OCI-LY7 (cell line): ENCODE results near the gene DNAH9. TPM values are rescaled to one million over a fixed set of nuclear protein-coding genes. Genes with fewer than 3 reads are reported as not detected.

Experiments used
- BruUV-seq: library from RNA; stranded (reverse); fragments of 400-500 nt; replicated peaks from 2 replicates; lab custom pipeline; 2021; lab: Mats Ljungman, UMichigan
- CTCF ChIA-PET: fragments of 300-600 bp; sonication (Branson Sonifier 250); formaldehyde crosslinking; loops from one replicate; lab custom pipeline; 2022; ENCODE audit warnings: antibody characterized with exemption; ENCODE audit not compliant: unreplicated experiment; lab: Charles Lee
- POLR2A ChIA-PET: fragments of 300-600 bp; sonication (Branson Sonifier 250); formaldehyde crosslinking; loops from one replicate; lab custom pipeline; 2022; ENCODE audit warnings: antibody characterized with exemption; lab: Charles Lee
- DNase-seq: peaks from one replicate; pipeline ENCODE4 v3.0.0-alpha.2; 2015; ENCODE audit warnings: low spot score
- H2AFZ ChIP-seq: fragments of 200-600 bp; sonication (generic), shearing (Covaris generic); 2 replicates; pipeline ENCODE4 v1.6.1; 2014; ENCODE audit warnings: mild to moderate bottlenecking, antibody characterized with exemption, low read length, moderate library complexity
- H3K27ac ChIP-seq: fragments of 200-600 bp; sonication (generic); 2 replicates; pipeline ENCODE4 v1.5.1; 2014; ENCODE audit warnings: mixed run types, low read depth, mild to moderate bottlenecking, moderate library complexity, low read length, inconsistent platforms; ENCODE audit not compliant: poor library complexity, severe bottlenecking
- H3K36me3 ChIP-seq: fragments of 200-600 bp; sonication (generic); 2 replicates; pipeline ENCODE4 v1.6.1; 2014; ENCODE audit warnings: mild to moderate bottlenecking, antibody characterized with exemption, low read length, moderate library complexity, mixed read lengths; ENCODE audit not compliant: insufficient read depth
- H3K4me1 ChIP-seq: fragments of 200-600 bp; sonication (generic); 2 replicates; pipeline ENCODE4 v1.5.1; 2014; ENCODE audit warnings: mild to moderate bottlenecking, low read length; ENCODE audit not compliant: insufficient read depth, poor library complexity, severe bottlenecking
- H3K4me2 ChIP-seq: fragments of 200-600 bp; sonication (generic); 2 replicates; pipeline ENCODE4 v1.6.1; 2014; ENCODE audit warnings: mild to moderate bottlenecking, low read length
- H3K4me3 ChIP-seq: fragments of 200-600 bp; sonication (generic); 2 replicates; pipeline ENCODE4 v1.5.1; 2014; ENCODE audit warnings: mild to moderate bottlenecking, low read depth, low read length; ENCODE audit not compliant: poor library complexity, severe bottlenecking
- H3K79me2 ChIP-seq: fragments of 200-600 bp; sonication (generic); 2 replicates; pipeline ENCODE4 v1.6.1; 2016; ENCODE audit warnings: low read depth, mild to moderate bottlenecking, low read length, moderate library complexity, mixed read lengths; ENCODE audit not compliant: insufficient read depth
- H3K9me2 ChIP-seq: fragments of 200-600 bp; sonication (generic); 2 replicates; pipeline ENCODE4 v1.6.1; 2016; ENCODE audit warnings: mild to moderate bottlenecking, low read length, mixed read lengths; ENCODE audit not compliant: insufficient read depth
- H3K9me3 ChIP-seq: fragments of 200-600 bp; sonication (generic); 2 replicates; pipeline ENCODE4 v1.6.1; 2014; ENCODE audit warnings: mild to moderate bottlenecking, mixed run types, low read length, mixed read lengths
- H4K20me1 ChIP-seq: fragments of 200-600 bp; sonication (generic); 2 replicates; pipeline ENCODE4 v1.6.1; 2014; ENCODE audit warnings: mild to moderate bottlenecking, antibody characterized with exemption, low read length, moderate library complexity, mixed read lengths; ENCODE audit not compliant: insufficient read depth
- EZH2phosphoT487 ChIP-seq: fragments of 200-600 bp; sonication (generic); IDR thresholded peaks from 2 replicates; pipeline ENCODE4 v1.6.1; 2018; ENCODE audit warnings: low read depth, borderline replicate concordance, mild to moderate bottlenecking, mixed run types, antibody characterized with exemption, low read length, moderate library complexity, mixed read lengths
- intact Hi-C: fragments of 100-400 bp; cut with micrococcal nuclease; formaldehyde crosslinking; loops from one replicate; pipeline ENCODE4 v1.10.0; 2022; ENCODE audit not compliant: unreplicated experiment
- total RNA-seq, 2 experiments: library from RNA; depleted of rRNA in 1 of 2; stranded (reverse); fragments of >200 nt in 1 of 2; shearing (Covaris generic) in 1 of 2; gene quantifications; 2 replicates each; pipeline ENCODE4 v1.2.3, GENCODE V29; 2014 to 2022
- TF ChIP-seq, protein P1 (sequence below): fragments of 200-600 bp; sonication (generic); conservative IDR thresholded peaks from 2 replicates; pipeline ENCODE4 v1.5.1; 2014; ENCODE audit warnings: mild to moderate bottlenecking, antibody characterized with exemption, low read length, moderate library complexity, mixed read lengths

The DNAH9 gene
- total RNA-seq, 2 experiments from 2014 or later, result not detected

DNA sequence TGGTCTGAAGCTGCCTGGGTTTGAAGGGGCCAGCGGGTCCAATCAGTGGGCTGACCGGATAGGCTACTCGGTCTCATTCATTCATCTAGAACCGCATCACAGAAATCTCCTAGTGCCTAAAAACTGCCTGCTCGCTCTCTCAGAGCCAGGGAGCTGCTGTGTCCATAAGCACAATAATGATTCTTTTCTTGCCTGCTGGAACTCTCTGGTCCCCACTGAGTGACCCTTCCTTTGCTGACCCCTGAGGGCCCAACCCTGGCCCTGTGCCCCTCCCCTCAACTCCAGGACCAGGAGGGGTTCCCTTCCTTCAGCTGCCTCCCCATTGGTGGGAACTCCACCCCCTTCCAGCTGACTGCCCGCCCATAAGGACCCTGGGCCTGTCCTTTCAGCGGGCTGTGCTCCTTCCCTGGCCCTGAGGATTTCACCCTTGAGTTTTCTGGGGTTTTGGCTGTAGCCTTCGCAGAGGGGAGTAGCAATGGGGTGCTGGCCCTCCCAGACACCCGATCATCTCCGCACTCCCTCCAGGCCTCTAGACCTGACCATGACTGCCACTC, 39.5 kb upstream of the DNAH9 start:
- TF ChIP-seq EZH2phosphoT487, result no peak
- TF ChIP-seq, protein P1, sequence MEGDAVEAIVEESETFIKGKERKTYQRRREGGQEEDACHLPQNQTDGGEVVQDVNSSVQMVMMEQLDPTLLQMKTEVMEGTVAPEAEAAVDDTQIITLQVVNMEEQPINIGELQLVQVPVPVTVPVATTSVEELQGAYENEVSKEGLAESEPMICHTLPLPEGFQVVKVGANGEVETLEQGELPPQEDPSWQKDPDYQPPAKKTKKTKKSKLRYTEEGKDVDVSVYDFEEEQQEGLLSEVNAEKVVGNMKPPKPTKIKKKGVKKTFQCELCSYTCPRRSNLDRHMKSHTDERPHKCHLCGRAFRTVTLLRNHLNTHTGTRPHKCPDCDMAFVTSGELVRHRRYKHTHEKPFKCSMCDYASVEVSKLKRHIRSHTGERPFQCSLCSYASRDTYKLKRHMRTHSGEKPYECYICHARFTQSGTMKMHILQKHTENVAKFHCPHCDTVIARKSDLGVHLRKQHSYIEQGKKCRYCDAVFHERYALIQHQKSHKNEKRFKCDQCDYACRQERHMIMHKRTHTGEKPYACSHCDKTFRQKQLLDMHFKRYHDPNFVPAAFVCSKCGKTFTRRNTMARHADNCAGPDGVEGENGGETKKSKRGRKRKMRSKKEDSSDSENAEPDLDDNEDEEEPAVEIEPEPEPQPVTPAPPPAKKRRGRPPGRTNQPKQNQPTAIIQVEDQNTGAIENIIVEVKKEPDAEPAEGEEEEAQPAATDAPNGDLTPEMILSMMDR, result no peak
- Histone ChIP-seq H3K9me3 (no peaks in the 10 kb centered on the region), H4K20me1 (no peaks in the 10 kb centered on the region), H3K4me2 (no peak overlapping the region), H2AFZ (no peak overlapping the region), H3K4me1 (no peaks in the 10 kb centered on the region), H3K36me3 (no peaks in the 10 kb centered on the region), H3K27ac (no peak overlapping the region), H3K4me3 (no peak overlapping the region), H3K79me2 (no peaks in the 10 kb centered on the region), H3K9me2 (no peaks in the 10 kb centered on the region)
- POLR2A ChIA-PET, result no interaction called here
- intact Hi-C loops, result no loop called here
- DNase-seq, result no peak
- CTCF ChIA-PET, result no interaction called here
- no TSS peak for BruUV-seq

DNA sequence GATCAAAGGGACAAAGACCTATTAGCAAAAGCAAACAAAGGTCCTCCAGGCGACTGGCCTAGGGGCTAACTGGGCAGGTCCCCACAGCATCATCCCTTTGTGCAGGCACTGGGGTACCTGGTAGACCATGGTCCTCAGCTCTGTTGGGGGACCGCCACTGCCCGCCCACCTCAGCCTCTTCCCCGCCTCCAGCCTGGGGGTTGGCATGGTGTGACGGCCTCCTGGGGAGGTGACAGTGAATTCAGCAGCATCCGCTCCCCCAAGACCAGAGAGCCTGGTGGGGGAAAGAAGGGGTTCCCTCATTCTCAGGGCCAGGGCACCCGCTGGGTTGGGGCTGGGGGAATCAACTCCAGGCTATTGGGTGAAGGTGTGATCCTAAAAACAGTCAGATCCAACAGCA, 38.7 kb upstream of the DNAH9 start:
- TF ChIP-seq, protein P1, result no peak
- no peak for TF ChIP-seq EZH2phosphoT487
- intact Hi-C loops, result no loop called here
- no peaks in the 10 kb centered on the region for H3K36me3 ChIP-seq
- H3K4me1 ChIP-seq, result no peaks in the 10 kb centered on the region
- POLR2A ChIA-PET, result no interaction called here
- H3K9me2 ChIP-seq, result no peaks in the 10 kb centered on the region
- H2AFZ ChIP-seq, result no peak overlapping the region
- no peak overlapping the region for H3K4me3 ChIP-seq
- no peak overlapping the region for H3K27ac ChIP-seq
- no peaks in the 10 kb centered on the region for H3K9me3 ChIP-seq
- CTCF ChIA-PET, result no interaction called here
- no peaks in the 10 kb centered on the region for H4K20me1 ChIP-seq
- BruUV-seq, result no TSS peak
- H3K79me2 ChIP-seq, result no peaks in the 10 kb centered on the region
- no peak overlapping the region for H3K4me2 ChIP-seq
- DNase-seq, result no peak

DNA sequence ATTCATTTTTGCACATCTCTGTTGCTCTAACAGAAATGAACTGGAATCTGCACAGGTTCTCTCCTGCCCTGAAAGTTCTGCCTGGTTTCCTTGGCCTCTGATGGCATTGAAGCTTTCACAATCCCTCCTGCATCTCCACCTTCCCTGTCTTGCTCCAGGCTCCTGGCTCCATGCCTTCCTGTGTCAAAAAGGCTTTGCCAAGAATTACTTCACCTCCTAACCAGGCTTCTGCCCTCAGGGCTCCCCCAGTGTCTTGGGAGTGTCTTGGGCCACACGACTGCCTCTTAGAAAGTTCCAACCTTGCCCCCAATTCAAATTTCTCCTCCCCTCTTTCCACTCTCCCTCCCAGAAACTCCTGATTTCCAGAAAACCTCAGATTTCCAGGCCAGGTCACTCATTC, 37.0 kb upstream of the DNAH9 start:
- ChIA-PET CTCF (no interaction called here), POLR2A (no interaction called here)
- no peaks in the 10 kb centered on the region for H3K4me1 ChIP-seq
- H3K4me2 ChIP-seq, result no peak overlapping the region
- no peaks in the 10 kb centered on the region for H4K20me1 ChIP-seq
- no peak overlapping the region for H2AFZ ChIP-seq
- no peaks in the 10 kb centered on the region for H3K9me2 ChIP-seq
- no peak overlapping the region for H3K27ac ChIP-seq
- H3K36me3 ChIP-seq, result no peaks in the 10 kb centered on the region
- no peaks in the 10 kb centered on the region for H3K79me2 ChIP-seq
- no peaks in the 10 kb centered on the region for H3K9me3 ChIP-seq
- TF ChIP-seq, protein P1, result no peak
- no peak for TF ChIP-seq EZH2phosphoT487
- BruUV-seq, result no TSS peak
- intact Hi-C loops, result no loop called here
- no peak overlapping the region for H3K4me3 ChIP-seq
- no peak for DNase-seq
